ENCODE data around the gene EEF2.
"Not testable (repeated sequence)": the region's sequence is repeated elsewhere in the genome, so short reads cannot be mapped to it uniquely, and the experiment has no call there.

- TF ChIP-seq CTCF, MAX (IDR thresholded peaks at IDR 0.05; ENCODE audit: low read depth, low read length): not testable (repeated sequence)
These were observed 32.4 kb downstream of the EEF2 start for GRCh38 chr19:3952755-3953276.
